Gastroesophageal sphincter (tissue), 4 donors: Measurements from ENCODE around the gene ZIC2. TPM values are rescaled to one million over a fixed set of nuclear protein-coding genes. Genes with fewer than 3 reads are reported as not detected.

Experiments
- ATAC-seq: fragments of 150-250 bp; one replicate; pipeline ENCODE4 v1.9.1; 2016; ENCODE audit warnings: mild to moderate bottlenecking, moderate library complexity
- H3K27ac ChIP-seq, 4 donors: fragments of 200-600 bp; sonication (generic) in 3 of 4; 1 replicate in 3 of 4; 2 replicates in 1 of 4; pipeline ENCODE4 v1.5.1; 2016 to 2019
- H3K27me3 ChIP-seq: fragments of 200-600 bp; sonication (generic); one replicate; pipeline ENCODE4 v1.5.1; 2019
- H3K36me3 ChIP-seq, 2 donors: fragments of 200-600 bp; sonication (generic); one replicate each; pipeline ENCODE4 v1.5.1; 2019; ENCODE audit warnings: control low read depth in 1 of 2
- H3K4me1 ChIP-seq, 3 donors: fragments of 200-600 bp; sonication (generic); 1 replicate in 2 of 3; 2 replicates in 1 of 3; pipeline ENCODE4 v1.5.1; 2016 to 2019; ENCODE audit warnings: control low read depth in 2 of 3
- H3K4me3 ChIP-seq, 2 donors: fragments of 200-600 bp; sonication (generic); one replicate each; pipeline ENCODE4 v1.5.1; 2019; ENCODE audit warnings: mild to moderate bottlenecking in 1 of 2, moderate library complexity in 1 of 2
- H3K9me3 ChIP-seq, 3 donors: fragments of 200-600 bp; sonication (generic); one replicate each; pipeline ENCODE4 v1.5.1; 2017 to 2019; ENCODE audit warnings: control low read depth in 2 of 3
- EP300 ChIP-seq: sonication (generic); formaldehyde crosslinking; IDR thresholded peaks from one replicate; pipeline ENCODE4 v1.6.1; 2017; ENCODE audit warnings: antibody characterized with exemption, mild to moderate bottlenecking
- POLR2A ChIP-seq, 2 donors: fragments of 450-650 bp; IDR thresholded peaks; one replicate each; pipeline ENCODE4 v1.6.1; 2017; ENCODE audit warnings: antibody characterized with exemption in 2 of 2, mild to moderate bottlenecking in 2 of 2, moderate library complexity in 1 of 2
- POLR2AphosphoS5 ChIP-seq: sonication (generic); formaldehyde crosslinking; IDR thresholded peaks from one replicate; pipeline ENCODE4 v1.6.1; 2017; ENCODE audit warnings: antibody characterized with exemption
- WGBS, 2 donors: methylation state at CpG; one replicate each; pipeline ENCODE4 v1.1.5; 2018; ENCODE audit warnings: low coverage in 1 of 2; 5-methylcytosine and 5-hydroxymethylcytosine counted together
- total RNA-seq, 4 donors: library from RNA; depleted of rRNA; stranded (reverse); fragments of >200 nt; gene quantifications; one replicate each; pipeline ENCODE4 v1.1.0, GENCODE V29; 2016
- TF ChIP-seq, protein P1 (sequence below), 4 experiments: fragments of 200-600 bp in 2 of 4; fragments of 450-650 bp in 2 of 4; sonication (generic) in 1 of 4; IDR thresholded peaks; one replicate each; pipeline ENCODE4 v1.5.1; 2017 to 2019; ENCODE audit warnings: antibody characterized with exemption in 4 of 4, mild to moderate bottlenecking in 2 of 4, moderate library complexity in 2 of 4

The ZIC2 gene
- total RNA-seq, 4 donors from 2014 or later: not detected

DNA sequence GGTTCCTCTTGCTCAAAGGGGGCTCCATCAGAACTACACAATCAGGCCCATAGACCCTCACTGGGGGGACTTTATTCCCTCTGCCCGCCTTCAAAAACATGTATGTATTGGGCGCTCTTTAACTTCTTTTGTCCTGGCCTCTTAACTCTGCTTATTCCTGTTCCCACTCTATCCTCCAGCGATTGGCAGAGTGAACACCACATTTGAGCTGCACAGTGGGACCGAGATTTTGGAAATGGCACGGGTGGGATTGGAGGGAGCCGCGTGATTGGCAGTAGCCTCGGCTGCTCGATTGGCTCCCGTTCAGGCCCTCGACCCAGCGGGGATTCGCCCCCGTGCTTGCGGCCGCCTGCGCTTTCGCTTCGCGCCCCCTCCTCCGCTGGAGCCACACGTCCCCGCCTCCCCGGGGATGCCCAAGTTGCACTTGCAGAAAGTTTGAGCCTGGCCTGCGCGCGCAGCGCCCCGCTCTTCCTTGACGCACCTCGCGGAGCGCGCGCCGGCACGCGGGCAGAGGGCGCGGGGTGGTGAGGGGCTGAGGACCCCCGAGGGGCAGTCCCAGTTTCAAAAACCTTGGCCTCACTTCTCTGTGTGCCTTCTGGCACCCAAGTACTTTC is 9.9 kb upstream of the ZIC2 start, which contains the start of gene ZIC5:
TSS of gene ZIC5 (minus strand) at position 192 of the 614 bp plus-strand sequence. CDS start at position 28, 164 bp downstream.
- 0 to 24% methylated on average over 3 to 5 of the region's 41 CpGs for WGBS, 2 donors
- Histone ChIP-seq H3K27ac (no peak within 1 kb of the TSS), H3K36me3 (no peaks in the 10 kb centered on the region), H3K27me3 (peaks cover 100% of the 10 kb centered on the region), H3K4me1 (peaks cover 0 to 44% (median 32%) of the 10 kb centered on the region in 3 donors), H3K9me3 (peaks cover 0 to 3% (median 0%) of the 10 kb centered on the region in 3 donors), H3K4me3 (peak within 1 kb of the TSS in 1 of 2 donors; percentile 45)
- TF ChIP-seq, protein P1, sequence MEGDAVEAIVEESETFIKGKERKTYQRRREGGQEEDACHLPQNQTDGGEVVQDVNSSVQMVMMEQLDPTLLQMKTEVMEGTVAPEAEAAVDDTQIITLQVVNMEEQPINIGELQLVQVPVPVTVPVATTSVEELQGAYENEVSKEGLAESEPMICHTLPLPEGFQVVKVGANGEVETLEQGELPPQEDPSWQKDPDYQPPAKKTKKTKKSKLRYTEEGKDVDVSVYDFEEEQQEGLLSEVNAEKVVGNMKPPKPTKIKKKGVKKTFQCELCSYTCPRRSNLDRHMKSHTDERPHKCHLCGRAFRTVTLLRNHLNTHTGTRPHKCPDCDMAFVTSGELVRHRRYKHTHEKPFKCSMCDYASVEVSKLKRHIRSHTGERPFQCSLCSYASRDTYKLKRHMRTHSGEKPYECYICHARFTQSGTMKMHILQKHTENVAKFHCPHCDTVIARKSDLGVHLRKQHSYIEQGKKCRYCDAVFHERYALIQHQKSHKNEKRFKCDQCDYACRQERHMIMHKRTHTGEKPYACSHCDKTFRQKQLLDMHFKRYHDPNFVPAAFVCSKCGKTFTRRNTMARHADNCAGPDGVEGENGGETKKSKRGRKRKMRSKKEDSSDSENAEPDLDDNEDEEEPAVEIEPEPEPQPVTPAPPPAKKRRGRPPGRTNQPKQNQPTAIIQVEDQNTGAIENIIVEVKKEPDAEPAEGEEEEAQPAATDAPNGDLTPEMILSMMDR (IDR thresholded peaks at IDR 0.05): no peak
- TF ChIP-seq EP300 (no peak), POLR2AphosphoS5 (no peak), POLR2A (IDR thresholded peaks at IDR 0.05) (no peak)
- no peak for ATAC-seq

DNA sequence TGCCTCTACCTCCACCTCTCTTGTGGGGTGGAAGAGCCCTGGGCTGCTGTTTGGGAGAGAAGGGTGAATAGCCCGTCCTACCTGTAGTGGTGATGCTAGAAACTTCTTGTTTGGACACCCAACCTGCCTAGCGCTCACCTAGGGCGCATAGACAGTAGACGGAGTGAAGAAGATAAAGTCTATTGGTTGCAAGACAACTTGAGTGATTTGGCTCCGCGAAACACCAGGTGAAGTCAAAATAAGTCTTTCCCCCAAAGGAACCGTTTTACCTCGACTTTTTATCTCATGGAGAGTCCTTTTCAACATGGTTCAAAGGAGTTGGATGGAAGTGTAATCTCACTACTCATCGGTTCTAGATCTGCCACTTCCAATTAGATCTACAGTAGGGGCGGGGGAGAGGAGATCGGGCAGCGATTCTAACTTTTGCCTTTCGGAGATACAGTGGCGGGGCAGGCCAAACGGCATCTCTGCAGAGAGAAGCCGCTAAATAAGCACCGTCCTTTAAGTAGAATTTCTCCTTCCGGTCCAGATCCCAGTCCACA is 9.3 kb upstream of the ZIC2 start:
- Histone ChIP-seq H3K27ac (no peak overlapping the region), H3K36me3 (no peaks in the 10 kb centered on the region), H3K4me1 (peaks cover 0 to 44% (median 32%) of the 10 kb centered on the region in 3 donors), H3K9me3 (peaks cover 0 to 3% (median 0%) of the 10 kb centered on the region in 3 donors), H3K4me3 (no peak overlapping the region), H3K27me3 (peaks cover 100% of the 10 kb centered on the region)
- WGBS, 2 donors: 6 to 11% methylated on average over 14 to 16 of the region's 18 CpGs
- no peak for TF ChIP-seq POLR2AphosphoS5
- no peak for TF ChIP-seq EP300
- TF ChIP-seq POLR2A (IDR thresholded peaks at IDR 0.05): no peak
- TF ChIP-seq, protein P1 (IDR thresholded peaks at IDR 0.05): no peak
- no peak for ATAC-seq

DNA sequence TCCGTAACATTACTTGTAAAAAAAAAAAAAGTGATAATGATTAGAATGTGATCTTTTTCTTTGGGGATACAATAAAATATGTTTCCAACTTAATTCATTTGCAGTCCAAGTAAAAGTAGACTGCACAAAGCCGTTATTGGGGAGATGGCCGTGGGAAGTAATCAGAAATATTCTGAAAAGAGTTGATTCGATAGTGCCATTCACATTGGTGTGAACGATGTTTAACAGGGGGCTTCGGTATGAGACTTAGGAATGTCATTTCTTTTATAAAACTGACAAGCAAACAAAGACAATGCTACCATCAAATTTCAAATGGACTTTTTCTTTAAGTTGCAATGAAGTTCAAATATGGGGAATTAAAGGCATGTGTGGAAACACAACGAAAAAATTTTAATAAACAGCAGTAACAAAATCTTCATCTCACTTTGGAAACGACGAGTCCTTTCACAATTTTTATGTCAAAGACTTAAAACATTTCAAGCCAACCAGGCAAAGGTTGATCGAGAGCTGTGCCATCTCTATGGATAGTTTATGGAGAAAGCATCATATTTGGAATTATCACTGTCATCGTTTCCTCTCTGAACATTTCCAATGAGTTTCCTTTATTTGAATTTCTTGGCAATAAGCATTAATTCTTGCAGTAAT is 8.3 kb upstream of the ZIC2 start:
- Histone ChIP-seq H3K36me3 (no peaks in the 10 kb centered on the region), H3K9me3 (peaks cover 0 to 3% (median 0%) of the 10 kb centered on the region in 3 donors), H3K4me1 (peaks cover 0 to 38% (median 27%) of the 10 kb centered on the region in 3 donors), H3K27me3 (peaks cover 100% of the 10 kb centered on the region), H3K27ac (no peak overlapping the region), H3K4me3 (no peak overlapping the region)
- TF ChIP-seq EP300: no peak
- no peak for TF ChIP-seq POLR2AphosphoS5
- no peak for TF ChIP-seq POLR2A (IDR thresholded peaks at IDR 0.05)
- TF ChIP-seq, protein P1 (IDR thresholded peaks at IDR 0.05): no peak
- ATAC-seq: no peak
- 5 to 21% methylated on average over 10 to 11 of the region's 11 CpGs for WGBS, 2 donors

DNA sequence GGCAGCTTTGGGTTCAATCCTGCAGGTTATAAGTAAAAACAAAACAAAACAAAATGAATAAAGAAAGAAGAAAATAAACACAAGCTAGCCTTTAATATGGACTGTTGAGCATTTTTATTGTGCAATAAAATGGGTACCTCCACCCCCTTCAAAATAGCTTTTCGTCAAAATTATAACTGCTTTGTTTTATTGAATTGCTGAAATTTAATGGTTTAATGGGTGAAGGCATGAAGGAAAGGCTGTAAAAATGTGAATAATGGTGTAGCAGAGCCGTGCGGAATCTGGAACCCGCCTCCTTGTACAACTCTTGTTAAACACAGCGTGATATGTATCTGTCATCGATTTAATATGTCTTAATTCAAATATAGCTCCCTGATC is 7.8 kb upstream of the ZIC2 start:
- no peak for ATAC-seq
- no peak for TF ChIP-seq POLR2A (IDR thresholded peaks at IDR 0.05)
- TF ChIP-seq EP300: no peak
- TF ChIP-seq, protein P1 (IDR thresholded peaks at IDR 0.05): no peak
- no peak for TF ChIP-seq POLR2AphosphoS5
- no peaks in the 10 kb centered on the region for H3K36me3 ChIP-seq
- H3K4me3 ChIP-seq: no peak overlapping the region
- WGBS, 2 donors: 15 to 18% methylated on average over 6 of the region's 6 CpGs
- H3K27ac ChIP-seq: no peak overlapping the region
- H3K9me3 ChIP-seq: peaks cover 0 to 3% (median 0%) of the 10 kb centered on the region in 3 donors
- H3K27me3 ChIP-seq: peaks cover 100% of the 10 kb centered on the region
- peaks cover 0 to 38% (median 22%) of the 10 kb centered on the region in 3 donors for H3K4me1 ChIP-seq
